Type B pancreatic cell (in vitro differentiated cells): ENCODE results near the gene CACNG1. TPM values are rescaled to one million over a fixed set of nuclear protein-coding genes. Genes with fewer than 3 reads are reported as not detected.

Source experiments
- DNase-seq: peaks from one replicate; pipeline ENCODE4 v3.0.0; 2021; ENCODE audit warnings: mixed read lengths; ENCODE audit not compliant: unreplicated experiment; ENCODE audit errors: extremely low spot score
- H3K27ac Mint-ChIP-seq: 2 replicates; pipeline ENCODE4 v1.8.0; 2021; ENCODE audit warnings: mild to moderate bottlenecking, mixed read lengths
- H3K27me3 Mint-ChIP-seq: 2 replicates; pipeline ENCODE4 v1.8.0; 2021; ENCODE audit warnings: mixed read lengths
- H3K36me3 Mint-ChIP-seq: 2 replicates; pipeline ENCODE4 v1.8.0; 2021; ENCODE audit warnings: mixed read lengths
- H3K4me1 Mint-ChIP-seq: one replicate; pipeline ENCODE4 v1.8.0; 2021; ENCODE audit warnings: mixed read lengths; ENCODE audit not compliant: unreplicated experiment
- H3K4me3 Mint-ChIP-seq: 2 replicates; pipeline ENCODE4 v1.8.0; 2021; ENCODE audit warnings: mild to moderate bottlenecking, mixed read lengths
- H3K9me3 Mint-ChIP-seq: 2 replicates; pipeline ENCODE4 v1.8.0; 2021; ENCODE audit warnings: mixed read lengths
- CTCF ChIP-seq: fragments of 200-600 bp; sonication (generic); conservative IDR thresholded peaks from 2 replicates; pipeline ENCODE4 v1.5.0; 2021; ENCODE audit warnings: antibody characterized with exemption, mild to moderate bottlenecking
- long read RNA-seq: library from polyadenylated mRNA; unstranded; transcript quantifications from one replicate; pipeline ENCODE4 v2.0.0, GENCODE V29; 2020
- total RNA-seq: library from RNA; stranded (reverse); gene quantifications from 2 replicates; pipeline ENCODE4 v1.2.1, GENCODE V29; 2021; ENCODE audit warnings: low replicate concordance

The CACNG1 gene
- 0.24 and 0.29 TPM in 2 replicates for total RNA-seq
- long read RNA-seq, partial matches to known transcripts, result 1 of 1 reads
- long read RNA-seq, other reads (novel, unspliced or antisense), result 0 of 1 reads

GRCh38 chr17:67044016-67044772 lies at the start of gene CACNG1:
CACNG1 (plus strand) TSS chr17:67044554; CDS start chr17:67044661, 107 bp downstream.
- no peak for DNase-seq
- Mint-ChIP-seq H3K27me3 (peaks cover 3% of the 10 kb centered on the region), H3K36me3 (no peaks in the 10 kb centered on the region), H3K9me3 (peaks cover 8% of the 10 kb centered on the region), H3K4me3 (no peak within 1 kb of the TSS), H3K27ac (no peak within 1 kb of the TSS), H3K4me1 (peaks cover 8% of the 10 kb centered on the region)
- no peak for TF ChIP-seq CTCF

DNA sequence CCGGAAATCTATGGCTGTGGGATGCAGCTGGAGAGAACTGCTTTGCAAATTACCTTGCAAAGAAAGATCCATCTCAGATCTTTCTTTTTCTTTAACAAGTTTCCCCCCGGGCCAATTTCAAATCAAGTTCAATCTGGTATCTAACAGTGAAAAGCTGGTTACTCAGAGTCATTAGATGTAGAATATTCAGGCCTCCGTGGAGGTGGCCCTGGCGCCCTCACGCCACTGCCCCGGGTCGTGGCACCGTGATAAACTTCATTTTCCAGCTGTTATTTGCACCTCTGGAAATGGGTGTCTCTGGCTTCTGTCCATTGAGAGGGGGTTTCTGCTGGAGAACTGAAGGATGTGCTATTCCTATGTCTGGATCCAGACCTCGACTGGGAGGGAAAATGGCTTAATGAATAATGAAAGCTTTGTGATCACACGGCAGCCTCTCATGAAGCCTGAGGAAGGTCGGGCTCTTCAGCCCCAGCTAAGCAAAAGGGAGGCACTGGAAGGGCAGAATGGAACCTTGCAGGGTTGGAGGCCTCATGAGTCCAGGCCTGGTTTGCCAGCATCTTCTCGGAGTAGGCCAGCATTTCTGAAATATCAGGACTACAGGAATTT lies 49.3 kb upstream of the CACNG1 start:
- TF ChIP-seq CTCF, result no peak
- Mint-ChIP-seq H3K4me1 (peaks cover 10% of the 10 kb centered on the region), H3K27me3 (no peaks in the 10 kb centered on the region), H3K27ac (no peak overlapping the region), H3K36me3 (peaks cover 13% of the 10 kb centered on the region), H3K4me3 (peak overlapping the region; percentile 7), H3K9me3 (no peaks in the 10 kb centered on the region)
- no peak for DNase-seq

DNA sequence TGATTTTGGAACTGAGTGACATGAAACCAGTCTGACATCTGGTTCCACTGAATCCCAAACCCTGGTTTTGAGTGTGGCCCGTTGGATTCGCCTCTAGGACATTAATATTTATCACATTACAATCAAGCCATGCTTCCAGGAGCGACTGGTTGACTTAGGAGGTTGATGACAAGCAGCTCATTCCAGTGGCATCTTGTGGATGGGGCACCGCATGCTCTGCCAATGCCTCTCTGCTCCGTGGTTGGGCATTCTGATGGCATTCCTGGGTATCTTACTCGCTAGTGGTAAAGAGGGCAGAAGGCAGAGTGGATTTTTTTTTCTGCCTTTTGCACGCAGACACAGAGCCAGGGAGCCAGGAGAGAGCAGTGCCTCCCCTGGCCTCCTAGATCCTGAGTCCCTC lies 48.4 kb upstream of the CACNG1 start:
- Mint-ChIP-seq H3K4me1 (peaks cover 10% of the 10 kb centered on the region), H3K27me3 (no peaks in the 10 kb centered on the region), H3K36me3 (peaks cover 14% of the 10 kb centered on the region), H3K9me3 (no peaks in the 10 kb centered on the region), H3K4me3 (no peak overlapping the region), H3K27ac (no peak overlapping the region)
- no peak for DNase-seq
- TF ChIP-seq CTCF, result no peak

DNA sequence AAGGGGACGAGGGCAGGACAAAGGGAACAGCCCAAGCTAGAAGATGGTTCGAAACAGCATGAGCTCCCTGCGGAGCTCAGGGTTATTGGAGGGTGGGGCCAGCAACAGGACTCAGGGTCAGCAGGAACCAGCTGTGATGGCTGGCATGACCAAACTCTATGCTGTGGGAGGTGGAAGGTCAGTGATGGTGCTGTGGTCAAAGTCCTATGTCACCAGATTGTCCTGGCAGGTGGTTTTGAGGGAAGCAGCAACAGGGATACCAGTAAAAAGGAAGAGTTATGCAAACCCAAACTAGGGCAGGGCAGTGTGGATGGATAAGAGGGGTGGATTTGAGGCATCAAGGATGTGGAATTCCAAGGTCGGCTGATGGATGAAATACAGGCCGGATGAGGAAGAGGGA lies 47.4 kb upstream of the CACNG1 start:
- no peak for TF ChIP-seq CTCF
- Mint-ChIP-seq H3K27ac (no peak overlapping the region), H3K9me3 (no peaks in the 10 kb centered on the region)

GRCh38 chr17:67003231-67003630 lies 41.1 kb upstream of the CACNG1 start:
- TF ChIP-seq CTCF, result no peak
- no peak for DNase-seq
- peaks cover 5% of the 10 kb centered on the region for H3K9me3 Mint-ChIP-seq
- no peak overlapping the region for H3K27ac Mint-ChIP-seq
- no peaks in the 10 kb centered on the region for H3K4me1 Mint-ChIP-seq
- no peaks in the 10 kb centered on the region for H3K27me3 Mint-ChIP-seq
- H3K4me3 Mint-ChIP-seq, result no peak overlapping the region
- H3K36me3 Mint-ChIP-seq, result peaks cover 15% of the 10 kb centered on the region

More for the DNA sequence above, 47.4 kb upstream of the CACNG1 start:
- H3K27me3 Mint-ChIP-seq, result no peaks in the 10 kb centered on the region
- H3K36me3 Mint-ChIP-seq, result peaks cover 13% of the 10 kb centered on the region
- H3K4me1 Mint-ChIP-seq, result peaks cover 10% of the 10 kb centered on the region
- DNase-seq, result no peak
- no peak overlapping the region for H3K4me3 Mint-ChIP-seq
